RWPE2 (cell line): ENCODE data around the gene XIRP1.

Source experiments
- ATAC-seq: fragments of 200-7000 bp; cut with Tn5 transposase; 3 replicates; pipeline ENCODE4 v1.9.1; 2021; ENCODE audit warnings: low read depth
- DNase-seq: peaks from one replicate; pipeline ENCODE4 v3.0.0-alpha.2; 2020; ENCODE audit warnings: low spot score
- H3K27ac ChIP-seq: fragments of 450-650 bp; 2 replicates; pipeline ENCODE4 v1.5.1; 2017; ENCODE audit warnings: mild to moderate bottlenecking; ENCODE audit not compliant: poor library complexity, severe bottlenecking
- H3K27me3 ChIP-seq: fragments of 250-450 bp; sonication (Bioruptor Pico); 2 replicates; pipeline ENCODE4 v1.5.1; 2021; ENCODE audit warnings: mild to moderate bottlenecking, moderate library complexity; ENCODE audit not compliant: insufficient read depth, poor library complexity, severe bottlenecking
- H3K36me3 ChIP-seq: fragments of 250-450 bp; sonication (Bioruptor Pico); 2 replicates; pipeline ENCODE4 v1.5.1; 2020; ENCODE audit warnings: low read depth, mild to moderate bottlenecking, moderate library complexity
- H3K4me1 ChIP-seq: fragments of 250-450 bp; sonication (Bioruptor Pico); 2 replicates; pipeline ENCODE4 v1.5.1; 2021; ENCODE audit warnings: mild to moderate bottlenecking, moderate library complexity; ENCODE audit not compliant: insufficient read depth, poor library complexity, severe bottlenecking
- H3K4me3 ChIP-seq: fragments of 250-450 bp; sonication (Bioruptor Pico); 2 replicates; pipeline ENCODE4 v1.5.1; 2021; ENCODE audit warnings: mild to moderate bottlenecking, moderate library complexity; ENCODE audit not compliant: severe bottlenecking
- H3K9me3 ChIP-seq: fragments of 250-450 bp; sonication (Bioruptor Pico); 2 replicates; pipeline ENCODE4 v1.5.1; 2021; ENCODE audit warnings: mild to moderate bottlenecking, moderate library complexity; ENCODE audit not compliant: severe bottlenecking
- TF ChIP-seq, protein P1 (sequence below): fragments of 450-650 bp; IDR thresholded peaks from one replicate; pipeline ENCODE4 v1.5.1; 2017; ENCODE audit warnings: mild to moderate bottlenecking, moderate library complexity; ENCODE audit not compliant: poor library complexity, severe bottlenecking

The XIRP1 gene

DNA sequence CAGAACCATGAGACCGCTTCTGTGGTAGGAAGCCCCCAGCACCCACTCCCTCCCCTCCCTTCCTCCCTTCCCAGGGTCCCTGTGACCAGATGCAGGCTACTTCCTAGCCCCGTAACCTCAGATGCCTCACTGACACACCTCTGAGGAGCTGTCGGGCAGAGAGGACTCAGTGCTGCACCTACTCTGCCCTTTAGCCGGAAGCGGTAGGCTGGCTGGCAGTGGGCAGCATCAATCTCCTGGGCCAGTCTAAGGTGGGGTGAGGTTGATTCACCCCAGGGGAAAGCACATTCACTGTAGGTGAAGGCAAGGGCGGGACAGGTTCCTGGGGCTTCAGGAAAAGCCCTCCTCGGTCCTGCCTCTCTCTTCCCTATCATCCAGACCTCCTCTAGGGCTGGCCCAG lies 58.1 kb downstream of the XIRP1 start:
- Histone ChIP-seq H3K4me3 (no peak overlapping the region), H3K9me3 (no peaks in the 10 kb centered on the region), H3K27me3 (no peaks in the 10 kb centered on the region), H3K4me1 (no peaks in the 10 kb centered on the region), H3K27ac (no peak overlapping the region), H3K36me3 (no peaks in the 10 kb centered on the region)
- ATAC-seq (no peak), DNase-seq (no peak)
- TF ChIP-seq, protein P1, sequence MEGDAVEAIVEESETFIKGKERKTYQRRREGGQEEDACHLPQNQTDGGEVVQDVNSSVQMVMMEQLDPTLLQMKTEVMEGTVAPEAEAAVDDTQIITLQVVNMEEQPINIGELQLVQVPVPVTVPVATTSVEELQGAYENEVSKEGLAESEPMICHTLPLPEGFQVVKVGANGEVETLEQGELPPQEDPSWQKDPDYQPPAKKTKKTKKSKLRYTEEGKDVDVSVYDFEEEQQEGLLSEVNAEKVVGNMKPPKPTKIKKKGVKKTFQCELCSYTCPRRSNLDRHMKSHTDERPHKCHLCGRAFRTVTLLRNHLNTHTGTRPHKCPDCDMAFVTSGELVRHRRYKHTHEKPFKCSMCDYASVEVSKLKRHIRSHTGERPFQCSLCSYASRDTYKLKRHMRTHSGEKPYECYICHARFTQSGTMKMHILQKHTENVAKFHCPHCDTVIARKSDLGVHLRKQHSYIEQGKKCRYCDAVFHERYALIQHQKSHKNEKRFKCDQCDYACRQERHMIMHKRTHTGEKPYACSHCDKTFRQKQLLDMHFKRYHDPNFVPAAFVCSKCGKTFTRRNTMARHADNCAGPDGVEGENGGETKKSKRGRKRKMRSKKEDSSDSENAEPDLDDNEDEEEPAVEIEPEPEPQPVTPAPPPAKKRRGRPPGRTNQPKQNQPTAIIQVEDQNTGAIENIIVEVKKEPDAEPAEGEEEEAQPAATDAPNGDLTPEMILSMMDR: no peak

GRCh38 chr3:39133822-39134221 lies 58.6 kb downstream of the XIRP1 start:
- Histone ChIP-seq H3K36me3 (no peaks in the 10 kb centered on the region), H3K4me1 (no peaks in the 10 kb centered on the region), H3K4me3 (no peak overlapping the region), H3K27ac (no peak overlapping the region), H3K9me3 (no peaks in the 10 kb centered on the region), H3K27me3 (no peaks in the 10 kb centered on the region)
- DNase-seq (no peak), ATAC-seq (no peak)
- TF ChIP-seq, protein P1: no peak
